GM19035 (cell line): Measurements from ENCODE around the gene PTPRG.

ENCODE experiments used
- ATAC-seq: cut with Tn5 transposase; IDR thresholded peaks from one replicate; pipeline ENCODE4 v1.9.1; 2021; ENCODE audit not compliant: unreplicated experiment

Gene PTPRG

DNA sequence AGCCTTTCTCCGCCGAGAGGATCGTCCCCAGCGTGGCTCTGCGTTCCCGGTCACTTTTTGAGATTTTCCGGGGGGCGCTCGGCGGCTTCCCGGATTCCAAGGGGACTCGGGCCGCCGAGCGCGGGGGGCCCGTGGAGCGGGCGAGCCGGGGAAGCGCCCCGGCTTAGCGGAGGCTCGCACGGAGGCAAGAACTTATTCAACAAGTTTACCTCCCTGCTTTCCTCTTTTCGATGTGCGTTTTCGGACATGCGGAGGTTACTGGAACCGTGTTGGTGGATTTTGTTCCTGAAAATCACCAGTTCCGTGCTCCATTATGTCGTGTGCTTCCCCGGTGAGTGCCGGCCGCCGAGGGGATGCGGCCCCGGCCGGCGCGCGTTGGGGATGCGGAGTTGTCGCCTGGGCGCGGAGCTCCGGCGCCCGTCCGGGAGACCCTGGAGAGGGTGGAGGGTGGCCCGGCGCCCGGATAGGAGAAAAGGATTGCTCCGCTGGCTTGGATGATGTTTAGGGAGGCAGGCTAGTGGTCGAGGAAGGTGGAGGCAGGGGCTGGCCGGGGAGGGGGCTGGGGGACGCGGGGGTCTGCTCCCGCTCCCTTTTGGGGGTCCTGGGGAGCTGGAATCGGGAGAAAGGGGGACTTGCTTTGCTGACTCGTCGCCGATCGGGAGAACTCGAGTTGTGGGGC is 810 bp downstream of the PTPRG start:
- no peak for ATAC-seq

DNA sequence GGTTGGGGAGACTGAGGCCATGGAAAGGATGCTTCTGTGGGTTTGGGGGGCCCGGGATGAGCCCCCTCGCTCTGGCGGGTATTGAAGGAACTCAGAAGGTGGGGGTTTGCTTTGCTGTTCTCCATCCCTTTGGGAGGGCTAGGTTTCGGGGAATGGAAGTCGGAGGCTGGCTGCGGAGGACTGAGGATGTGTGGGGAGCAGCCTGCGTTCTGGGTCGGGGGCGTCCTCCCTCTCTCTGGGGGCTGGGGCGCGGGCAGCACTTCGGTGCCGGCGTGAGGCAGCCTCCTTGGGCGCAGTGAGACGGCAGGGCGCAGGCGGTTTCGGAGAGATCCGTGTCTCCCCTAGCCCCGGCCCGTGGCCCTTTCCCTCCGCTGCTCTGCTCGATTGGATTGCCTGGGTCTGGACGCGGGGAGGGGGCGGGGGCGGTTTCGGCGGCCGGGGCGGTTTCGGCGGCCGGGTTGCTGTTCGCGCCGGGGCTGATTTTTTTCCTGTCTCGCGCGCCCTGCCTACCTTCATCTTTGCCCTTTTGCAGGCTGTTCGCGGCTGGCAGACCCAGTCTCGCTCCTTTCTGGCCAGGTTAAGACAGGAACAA is 1.4 kb downstream of the PTPRG start:
- no peak for ATAC-seq

DNA sequence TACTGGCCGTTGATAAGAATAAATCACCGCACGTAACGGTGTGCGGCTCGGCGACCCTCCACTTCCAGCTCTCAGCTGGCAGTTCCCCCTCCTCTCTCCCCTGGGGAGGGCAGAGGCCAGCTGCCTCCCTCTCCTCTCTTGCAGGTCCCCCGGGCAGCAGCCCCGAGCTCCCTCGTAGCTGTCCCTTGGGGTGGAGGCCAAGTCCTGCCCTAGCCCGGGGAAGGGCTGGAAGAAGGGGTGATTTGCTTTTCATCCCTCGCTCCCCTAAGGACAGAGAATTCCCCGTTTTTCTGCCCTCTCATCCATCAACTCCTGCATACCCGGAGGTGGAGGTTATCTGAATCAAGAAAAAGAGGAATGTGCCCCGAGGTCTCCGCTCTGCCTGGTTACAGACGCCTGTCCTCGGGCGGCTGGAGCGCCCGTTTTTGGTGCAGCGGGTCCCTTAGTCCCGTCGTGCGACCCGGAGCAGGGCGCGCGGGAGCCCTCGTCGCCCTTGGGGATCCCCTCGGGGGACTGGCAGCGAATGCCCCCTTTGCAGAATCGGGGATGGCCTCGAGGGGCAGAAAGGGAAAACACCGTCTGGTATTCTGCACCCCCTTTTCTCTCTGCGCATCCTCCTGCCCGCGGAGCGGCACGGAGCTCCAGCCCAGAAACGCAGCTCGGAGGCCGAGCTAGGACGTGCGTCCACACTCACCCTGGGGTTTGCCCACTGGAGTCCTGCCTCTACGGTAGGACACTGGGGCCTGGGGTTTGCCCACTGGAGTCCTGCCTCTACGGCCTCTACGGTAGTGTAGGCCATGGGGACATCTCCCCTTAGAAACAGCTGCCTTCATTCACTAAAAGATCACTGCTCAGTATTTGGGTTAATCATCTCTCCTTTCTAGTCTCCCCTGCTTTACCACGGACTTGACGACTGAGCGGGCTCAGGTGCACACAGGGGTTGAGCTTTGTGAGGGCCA is 2.2 kb downstream of the PTPRG start:
- ATAC-seq: no peak

GRCh38 chr3:61564395-61565059 is 3.2 kb downstream of the PTPRG start:
- ATAC-seq: no peak

- ATAC-seq: no peak
Observed at GRCh38 chr3:61565569-61565968, 4.2 kb downstream of the PTPRG start.

- ATAC-seq: no peak
Observed at GRCh38 chr3:61568127-61568526, 6.8 kb downstream of the PTPRG start.

- ATAC-seq: no peak
Observed at GRCh38 chr3:61569856-61570580, 8.6 kb downstream of the PTPRG start.

DNA sequence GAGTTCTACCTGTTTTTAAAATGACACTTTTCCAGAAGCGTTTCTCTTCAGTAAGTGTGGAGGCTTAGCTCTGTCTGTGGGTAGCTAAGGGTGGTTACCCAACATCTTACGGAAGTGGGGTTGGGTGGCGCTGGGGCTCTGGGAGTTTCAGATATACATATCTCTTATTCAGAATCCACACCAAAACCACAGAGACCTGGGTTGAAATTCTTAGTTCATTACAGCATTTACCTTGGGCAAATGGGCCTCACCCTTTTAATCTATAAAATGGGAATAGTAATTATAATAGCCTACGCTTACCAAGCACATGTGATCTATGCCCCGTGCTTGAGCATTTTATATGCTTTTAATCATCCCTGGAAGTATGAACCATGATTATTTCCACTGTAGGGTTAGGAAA is 9.4 kb downstream of the PTPRG start:
- no peak for ATAC-seq

GRCh38 chr3:61571516-61572336 is 10.4 kb downstream of the PTPRG start:
- no peak for ATAC-seq

- no peak for ATAC-seq
Observed at GRCh38 chr3:61572879-61573278, 11.5 kb downstream of the PTPRG start.

GRCh38 chr3:61573441-61573840 is 12.1 kb downstream of the PTPRG start:
- no peak for ATAC-seq

- no peak for ATAC-seq
Observed at GRCh38 chr3:61574854-61575253, 13.5 kb downstream of the PTPRG start.

DNA sequence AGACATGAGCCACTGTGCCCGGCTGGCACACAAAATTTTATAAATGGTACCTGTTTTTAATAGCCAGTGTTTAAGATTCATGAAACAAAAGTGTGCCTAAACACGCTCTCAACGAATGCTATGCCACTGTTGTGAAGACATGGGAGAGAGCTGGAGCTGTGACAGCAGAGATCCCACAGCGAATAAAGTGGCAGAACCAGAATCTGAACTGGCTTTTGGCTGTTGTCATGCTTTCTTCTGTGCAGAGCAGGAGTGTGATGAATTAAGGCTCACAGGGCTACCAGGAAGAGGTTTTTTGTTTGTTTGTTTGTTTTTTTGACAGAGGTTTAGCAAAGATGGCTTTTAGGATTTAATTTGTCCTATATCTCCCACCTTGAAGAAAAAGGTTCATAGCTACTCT is 14.5 kb downstream of the PTPRG start:
- no peak for ATAC-seq

DNA sequence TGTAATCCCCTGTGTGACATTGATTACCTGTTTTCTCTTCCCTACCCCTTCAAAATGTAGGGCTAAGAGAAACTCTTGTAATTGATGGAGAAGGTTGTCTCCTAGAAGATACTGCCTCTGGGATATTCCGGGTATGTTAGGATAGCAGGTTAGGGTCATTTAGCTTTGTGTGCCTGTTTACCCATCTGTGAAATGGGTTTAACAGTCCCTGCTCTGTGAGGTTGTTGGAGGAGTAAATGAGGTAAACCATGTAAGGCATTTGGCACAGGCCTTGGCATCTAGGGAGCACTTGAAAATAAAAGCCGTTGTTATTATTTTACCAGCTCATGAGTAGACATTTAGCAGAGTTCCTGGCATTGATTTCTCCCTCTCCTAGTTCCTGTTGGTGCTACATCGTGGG is 16.4 kb downstream of the PTPRG start:
- ATAC-seq: no peak

DNA sequence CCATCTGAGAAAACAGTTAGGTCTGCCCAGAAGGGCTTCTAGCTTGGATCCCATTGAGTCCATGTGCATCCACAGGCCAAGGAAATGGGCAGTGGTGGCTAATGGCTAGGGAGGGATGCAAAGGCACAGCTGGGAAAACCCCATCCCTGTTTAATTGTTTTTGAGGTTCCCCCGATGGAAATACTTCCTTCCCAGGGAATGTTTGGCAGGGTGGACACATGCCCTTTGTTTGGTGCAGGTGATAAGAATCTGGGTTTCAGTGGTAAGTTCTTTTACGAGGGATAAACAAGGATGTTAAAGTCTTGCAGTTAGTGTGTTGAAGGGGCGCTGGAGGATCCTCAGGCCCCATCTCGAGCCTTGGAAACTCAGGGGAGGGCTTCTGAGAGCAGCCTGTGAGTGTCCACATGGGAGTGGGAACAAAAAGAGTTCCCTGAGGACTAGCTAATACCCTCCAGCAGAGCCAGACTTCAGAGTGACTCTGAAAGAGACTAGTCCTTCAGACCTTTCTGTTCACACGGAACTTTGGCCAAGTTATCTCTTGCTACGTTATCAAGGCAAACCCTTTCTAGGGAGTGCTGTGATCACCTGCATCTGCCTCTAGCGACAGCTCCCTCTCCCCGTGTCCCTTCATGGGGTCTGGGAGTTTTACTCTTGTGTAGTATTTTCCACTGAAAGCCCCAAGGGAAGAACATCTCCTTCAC is 17.4 kb downstream of the PTPRG start:
- ATAC-seq: no peak

GRCh38 chr3:61579685-61580084 is 18.3 kb downstream of the PTPRG start:
- no peak for ATAC-seq

DNA sequence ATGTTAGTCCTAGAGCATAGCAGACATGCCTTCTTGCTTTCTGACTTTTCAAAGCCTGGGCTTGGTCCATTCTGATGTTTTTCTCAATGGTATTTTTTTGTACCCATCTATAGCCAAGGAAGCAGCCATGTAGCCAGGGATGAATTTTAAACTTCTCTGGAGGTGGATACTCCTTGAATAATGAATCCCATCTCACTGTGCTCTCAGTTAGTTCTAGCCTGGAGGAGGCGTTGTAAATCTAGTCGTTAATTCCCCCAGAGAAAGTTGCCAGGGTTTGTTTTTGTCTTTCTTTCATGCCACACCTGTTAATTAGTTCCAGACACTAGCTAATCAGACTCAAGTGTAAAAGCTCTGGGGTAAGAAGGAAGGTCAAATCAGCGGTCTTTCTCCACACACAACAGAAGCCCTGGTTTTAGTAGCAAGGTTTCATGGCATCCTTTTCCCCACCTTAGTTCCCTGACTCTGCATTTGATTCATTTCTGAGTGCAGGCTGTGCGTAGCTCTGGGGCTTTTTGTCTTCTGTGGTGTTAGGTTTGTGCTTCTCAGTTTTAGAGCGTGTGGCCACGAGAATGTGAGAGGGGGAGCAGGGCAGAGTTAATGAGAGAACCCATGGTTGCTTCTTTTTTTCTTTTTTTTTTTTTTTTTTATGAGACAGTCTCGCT is 19.7 kb downstream of the PTPRG start:
- no peak for ATAC-seq

DNA sequence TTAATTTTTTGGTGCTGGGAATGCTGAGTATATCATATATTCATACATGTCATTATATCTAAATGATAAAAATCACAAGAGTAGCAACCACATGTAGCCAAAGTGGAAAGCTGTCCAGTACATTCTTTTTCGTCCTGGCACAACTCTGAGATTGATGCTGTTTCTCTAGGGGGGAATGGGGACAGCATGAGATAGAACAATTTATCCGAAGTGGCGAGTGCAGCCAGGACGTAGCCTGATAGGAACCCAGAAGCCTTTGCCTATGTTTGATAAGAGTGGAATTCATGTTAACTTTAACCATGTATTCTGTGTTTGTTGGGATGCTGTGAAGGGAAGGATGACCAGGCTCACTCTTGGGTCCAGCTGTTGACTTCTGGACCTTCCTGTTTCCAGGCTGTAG is 20.9 kb downstream of the PTPRG start:
- ATAC-seq: no peak

GRCh38 chr3:61582846-61583245 is 21.5 kb downstream of the PTPRG start:
- ATAC-seq: no peak
